Neural cell (in vitro differentiated cells): Measurements from ENCODE around the gene TTC23.

Experiments
- EZH2 ChIP-seq: fragments of 200-600, 300-800 bp; shearing (Covaris generic), sonication (generic); IDR thresholded peaks from 2 replicates; pipeline ENCODE4 v1.6.1; 2014; ENCODE audit warnings: antibody characterized with exemption, low read length, borderline replicate concordance, mild to moderate bottlenecking; ENCODE audit not compliant: insufficient read depth, poor library complexity, severe bottlenecking
- POLR2AphosphoS5 ChIP-seq: IDR thresholded peaks from 2 replicates; pipeline ENCODE4 v1.6.1; 2012
- RAD21 ChIP-seq: fragments of 450-650 bp; conservative IDR thresholded peaks from 2 replicates; pipeline ENCODE4 v1.6.1; 2014; ENCODE audit warnings: antibody characterized with exemption, mild to moderate bottlenecking, moderate library complexity
- SMC3 ChIP-seq: fragments of 450-650 bp; conservative IDR thresholded peaks from 2 replicates; pipeline ENCODE4 v1.6.1; 2014; ENCODE audit warnings: antibody characterized with exemption, mild to moderate bottlenecking, moderate library complexity; ENCODE audit not compliant: poor library complexity
- TF ChIP-seq, protein P1 (sequence below): fragments of 450-650 bp; IDR thresholded peaks from 2 replicates; pipeline ENCODE4 v1.5.1; 2014; ENCODE audit warnings: antibody characterized with exemption, mild to moderate bottlenecking, moderate library complexity; ENCODE audit not compliant: poor library complexity, severe bottlenecking
- TF ChIP-seq, protein P2 (sequence below): IDR thresholded peaks from 2 replicates; pipeline ENCODE4 v1.6.1; 2012; ENCODE audit warnings: borderline replicate concordance

DNA sequence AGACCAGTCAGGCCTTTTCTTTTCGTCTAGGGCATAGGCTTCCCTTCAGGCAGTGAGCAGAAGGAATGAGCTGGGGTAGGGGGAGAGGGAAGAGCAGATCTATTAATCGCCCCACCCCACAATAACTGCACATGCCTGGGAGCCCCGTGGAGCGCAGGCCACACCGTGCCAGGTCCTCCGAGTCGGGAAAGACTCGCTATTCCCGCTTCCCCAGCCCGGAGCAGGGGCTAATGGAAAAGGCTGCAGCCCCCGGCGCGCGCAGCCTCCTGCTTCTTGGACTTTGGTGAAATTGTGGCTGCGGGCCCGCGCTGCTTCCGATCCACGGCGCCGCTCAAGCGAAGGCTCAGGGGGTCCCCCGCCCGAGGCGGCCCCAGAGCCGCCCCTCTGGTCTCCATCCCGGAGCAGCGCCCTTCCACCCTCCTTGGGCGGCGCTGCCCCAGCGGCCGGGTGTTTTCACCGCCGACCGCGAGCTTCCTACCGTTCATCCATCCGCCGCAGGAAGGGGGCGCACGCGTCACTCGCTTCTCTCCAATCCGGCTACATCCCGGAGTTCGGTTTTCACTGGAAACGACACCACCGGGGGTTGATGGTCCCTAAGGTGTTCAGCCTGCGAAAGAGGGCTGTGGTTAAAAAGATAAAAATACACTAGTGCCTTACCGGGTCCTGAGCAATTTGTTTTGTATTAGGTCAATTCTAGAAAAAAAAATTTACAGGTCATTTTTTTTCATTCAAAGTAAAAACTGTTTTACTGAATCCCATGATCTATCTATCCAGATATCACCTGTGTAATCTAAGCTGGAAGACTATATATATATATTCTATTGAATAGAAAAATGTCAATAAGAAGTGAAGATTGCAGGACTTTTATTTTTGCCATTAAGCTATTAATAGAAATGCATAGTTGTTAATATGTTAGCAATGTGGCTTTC, 148.9 kb downstream of the TTC23 start:
- TF ChIP-seq, protein P1, sequence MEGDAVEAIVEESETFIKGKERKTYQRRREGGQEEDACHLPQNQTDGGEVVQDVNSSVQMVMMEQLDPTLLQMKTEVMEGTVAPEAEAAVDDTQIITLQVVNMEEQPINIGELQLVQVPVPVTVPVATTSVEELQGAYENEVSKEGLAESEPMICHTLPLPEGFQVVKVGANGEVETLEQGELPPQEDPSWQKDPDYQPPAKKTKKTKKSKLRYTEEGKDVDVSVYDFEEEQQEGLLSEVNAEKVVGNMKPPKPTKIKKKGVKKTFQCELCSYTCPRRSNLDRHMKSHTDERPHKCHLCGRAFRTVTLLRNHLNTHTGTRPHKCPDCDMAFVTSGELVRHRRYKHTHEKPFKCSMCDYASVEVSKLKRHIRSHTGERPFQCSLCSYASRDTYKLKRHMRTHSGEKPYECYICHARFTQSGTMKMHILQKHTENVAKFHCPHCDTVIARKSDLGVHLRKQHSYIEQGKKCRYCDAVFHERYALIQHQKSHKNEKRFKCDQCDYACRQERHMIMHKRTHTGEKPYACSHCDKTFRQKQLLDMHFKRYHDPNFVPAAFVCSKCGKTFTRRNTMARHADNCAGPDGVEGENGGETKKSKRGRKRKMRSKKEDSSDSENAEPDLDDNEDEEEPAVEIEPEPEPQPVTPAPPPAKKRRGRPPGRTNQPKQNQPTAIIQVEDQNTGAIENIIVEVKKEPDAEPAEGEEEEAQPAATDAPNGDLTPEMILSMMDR: peak; percentile 85
- TF ChIP-seq POLR2AphosphoS5 (no peak), RAD21 (peak; percentile 69), SMC3 (peak; percentile 72), EZH2 (no peak)
- TF ChIP-seq, protein P2, sequence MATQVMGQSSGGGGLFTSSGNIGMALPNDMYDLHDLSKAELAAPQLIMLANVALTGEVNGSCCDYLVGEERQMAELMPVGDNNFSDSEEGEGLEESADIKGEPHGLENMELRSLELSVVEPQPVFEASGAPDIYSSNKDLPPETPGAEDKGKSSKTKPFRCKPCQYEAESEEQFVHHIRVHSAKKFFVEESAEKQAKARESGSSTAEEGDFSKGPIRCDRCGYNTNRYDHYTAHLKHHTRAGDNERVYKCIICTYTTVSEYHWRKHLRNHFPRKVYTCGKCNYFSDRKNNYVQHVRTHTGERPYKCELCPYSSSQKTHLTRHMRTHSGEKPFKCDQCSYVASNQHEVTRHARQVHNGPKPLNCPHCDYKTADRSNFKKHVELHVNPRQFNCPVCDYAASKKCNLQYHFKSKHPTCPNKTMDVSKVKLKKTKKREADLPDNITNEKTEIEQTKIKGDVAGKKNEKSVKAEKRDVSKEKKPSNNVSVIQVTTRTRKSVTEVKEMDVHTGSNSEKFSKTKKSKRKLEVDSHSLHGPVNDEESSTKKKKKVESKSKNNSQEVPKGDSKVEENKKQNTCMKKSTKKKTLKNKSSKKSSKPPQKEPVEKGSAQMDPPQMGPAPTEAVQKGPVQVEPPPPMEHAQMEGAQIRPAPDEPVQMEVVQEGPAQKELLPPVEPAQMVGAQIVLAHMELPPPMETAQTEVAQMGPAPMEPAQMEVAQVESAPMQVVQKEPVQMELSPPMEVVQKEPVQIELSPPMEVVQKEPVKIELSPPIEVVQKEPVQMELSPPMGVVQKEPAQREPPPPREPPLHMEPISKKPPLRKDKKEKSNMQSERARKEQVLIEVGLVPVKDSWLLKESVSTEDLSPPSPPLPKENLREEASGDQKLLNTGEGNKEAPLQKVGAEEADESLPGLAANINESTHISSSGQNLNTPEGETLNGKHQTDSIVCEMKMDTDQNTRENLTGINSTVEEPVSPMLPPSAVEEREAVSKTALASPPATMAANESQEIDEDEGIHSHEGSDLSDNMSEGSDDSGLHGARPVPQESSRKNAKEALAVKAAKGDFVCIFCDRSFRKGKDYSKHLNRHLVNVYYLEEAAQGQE: no peak
